Prostate gland (tissue), 2 donors: Measurements from ENCODE around the gene UBASH3B. TPM values are rescaled to one million over a fixed set of nuclear protein-coding genes. Genes with fewer than 3 reads are reported as not detected.

Source experiments
- DNase-seq: peaks from one replicate; pipeline ENCODE4 v3.0.0-alpha.2; 2019; ENCODE audit warnings: low spot score
- H3K27ac ChIP-seq, 2 donors: fragments of 200-600 bp; sonication (generic); 2 replicates each; pipeline ENCODE4 v1.5.1; 2017 to 2019
- H3K27me3 ChIP-seq: fragments of 200-600 bp; sonication (generic); replicated peaks from 2 replicates; pipeline ENCODE4 v1.5.1; 2019; ENCODE audit not compliant: insufficient read depth
- H3K36me3 ChIP-seq, 2 donors: fragments of 200-600 bp; sonication (generic); 1 replicate in 1 of 2; 2 replicates in 1 of 2; pipeline versions ENCODE4 v1.5.1 to v1.8.1; 2017 to 2019
- H3K4me1 ChIP-seq: fragments of 200-600 bp; sonication (generic); replicated peaks from 2 replicates; pipeline ENCODE4 v1.5.1; 2019
- H3K4me3 ChIP-seq, 2 donors: fragments of 200-600 bp; sonication (generic); 2 replicates each; pipeline ENCODE4 v1.5.1; 2017 to 2019
- H3K9me3 ChIP-seq: fragments of 200-600 bp; sonication (generic); 2 replicates; pipeline ENCODE4 v1.5.1; 2017
- CTCF ChIP-seq, 4 experiments: fragments of 200-600 bp in 2 of 4; fragments of 450-650 bp in 2 of 4; sonication (generic) in 2 of 4; IDR thresholded peaks; 1 replicate in 3 of 4; 2 replicates in 1 of 4; pipeline ENCODE4 v1.5.1; 2016 to 2019; ENCODE audit warnings: antibody characterized with exemption in 4 of 4, mild to moderate bottlenecking in 2 of 4, moderate library complexity in 2 of 4
- POLR2A ChIP-seq: fragments of 450-650 bp; IDR thresholded peaks from one replicate; pipeline ENCODE4 v1.6.1; 2016; ENCODE audit warnings: antibody characterized with exemption, mild to moderate bottlenecking
- POLR2AphosphoS5 ChIP-seq: sonication (generic); formaldehyde crosslinking; IDR thresholded peaks from one replicate; pipeline ENCODE4 v1.6.1; 2017; ENCODE audit warnings: antibody characterized with exemption
- WGBS: methylation state at CpG from one replicate; pipeline ENCODE4 v1.1.5; 2018; 5-methylcytosine and 5-hydroxymethylcytosine counted together
- intact Hi-C: fragments of 100-400 bp; cut with DNase I; formaldehyde crosslinking; loops from one replicate; pipeline ENCODE4 v1.14.2; 2022
- total RNA-seq, 2 donors: library from RNA; depleted of rRNA; stranded (reverse); fragments of >200 nt; gene quantifications; one replicate each; pipeline ENCODE4 v1.1.0, GENCODE V29; 2016

Gene UBASH3B
- total RNA-seq, 2 donors from 2014 or later: 1.9 to 9.9 TPM

- H3K9me3 ChIP-seq: no peaks in the 10 kb centered on the region
- H3K4me1 ChIP-seq: no peaks in the 10 kb centered on the region
- WGBS: 83% methylated on average over 7 of the region's 7 CpGs
- H3K27ac ChIP-seq: no peak overlapping the region
- TF ChIP-seq POLR2AphosphoS5 (no peak), CTCF (IDR thresholded peaks at IDR 0.05) (no peak), POLR2A (no peak)
- H3K36me3 ChIP-seq: no peaks in the 10 kb centered on the region
- intact Hi-C loops: no loop called here
- H3K27me3 ChIP-seq: no peaks in the 10 kb centered on the region
- no peak overlapping the region for H3K4me3 ChIP-seq
- DNase-seq: no peak
Measured at GRCh38 chr11:122681735-122682134, 26.2 kb downstream of the UBASH3B start.

GRCh38 chr11:122682464-122682863 is 26.9 kb downstream of the UBASH3B start:
- 87% methylated on average over 4 of the region's 4 CpGs for WGBS
- Histone ChIP-seq H3K36me3 (no peaks in the 10 kb centered on the region), H3K27me3 (no peaks in the 10 kb centered on the region), H3K27ac (no peak overlapping the region), H3K9me3 (no peaks in the 10 kb centered on the region), H3K4me3 (no peak overlapping the region), H3K4me1 (no peaks in the 10 kb centered on the region)
- no peak for DNase-seq
- no peak for TF ChIP-seq POLR2A
- no peak for TF ChIP-seq POLR2AphosphoS5
- intact Hi-C loops: no loop called here

GRCh38 chr11:122685041-122685440 is 29.5 kb downstream of the UBASH3B start:
- no peak for TF ChIP-seq POLR2AphosphoS5
- TF ChIP-seq POLR2A: no peak
- no peak for TF ChIP-seq CTCF (IDR thresholded peaks at IDR 0.05)
- H3K27me3 ChIP-seq: no peaks in the 10 kb centered on the region
- H3K36me3 ChIP-seq: no peaks in the 10 kb centered on the region
- H3K9me3 ChIP-seq: no peaks in the 10 kb centered on the region
- 73% methylated on average over 2 of the region's 2 CpGs for WGBS
- H3K4me3 ChIP-seq: no peak overlapping the region
- no peak overlapping the region for H3K27ac ChIP-seq
- no peaks in the 10 kb centered on the region for H3K4me1 ChIP-seq
- intact Hi-C loops: no loop called here
- no peak for DNase-seq

- TF ChIP-seq CTCF (IDR thresholded peaks at IDR 0.05) (no peak), POLR2A (no peak), POLR2AphosphoS5 (no peak)
- Histone ChIP-seq H3K27ac (no peak overlapping the region), H3K4me1 (no peaks in the 10 kb centered on the region), H3K4me3 (no peak overlapping the region), H3K9me3 (no peaks in the 10 kb centered on the region), H3K27me3 (no peaks in the 10 kb centered on the region), H3K36me3 (no peaks in the 10 kb centered on the region)
- 62% methylated on average over 8 of the region's 8 CpGs for WGBS
- intact Hi-C loops: no loop called here
- no peak for DNase-seq
Measured at GRCh38 chr11:122686111-122686510, 30.6 kb downstream of the UBASH3B start.

- Histone ChIP-seq H3K9me3 (no peaks in the 10 kb centered on the region), H3K36me3 (no peaks in the 10 kb centered on the region), H3K27ac (no peak overlapping the region), H3K4me3 (no peak overlapping the region), H3K27me3 (no peaks in the 10 kb centered on the region), H3K4me1 (no peaks in the 10 kb centered on the region)
- intact Hi-C loops: no loop called here
- no peak for TF ChIP-seq POLR2A
- no peak for TF ChIP-seq POLR2AphosphoS5
- TF ChIP-seq CTCF (IDR thresholded peaks at IDR 0.05): no peak
- WGBS: 93% methylated on average over 7 of the region's 7 CpGs
- DNase-seq: no peak
Measured at GRCh38 chr11:122690384-122690783, 34.9 kb downstream of the UBASH3B start.
